Left lung (tissue), 10 donors: ENCODE results near the gene PRKAR2A. TPM values are rescaled to one million over a fixed set of nuclear protein-coding genes. Genes with fewer than 3 reads are reported as not detected.

Experiments
- ATAC-seq: fragments of 200-7000 bp; cut with Tn5 transposase; one replicate; pipeline ENCODE4 v1.9.1; 2020; ENCODE audit warnings: moderate library complexity
- DNase-seq, 4 donors: peaks; one replicate each; pipeline ENCODE4 v3.0.0-alpha.2; 2013 to 2020
- H3K27ac ChIP-seq, 2 donors: fragments of 200-600 bp; sonication (generic) in 1 of 2; one replicate each; pipeline versions ENCODE4 v1.5.0 to v1.8.0; 2020 to 2021
- H3K27me3 ChIP-seq, 2 donors: fragments of 200-600 bp; sonication (generic) in 1 of 2; one replicate each; pipeline versions ENCODE4 v1.5.0 to v1.8.0; 2020 to 2021
- H3K36me3 ChIP-seq, 2 donors: fragments of 200-600 bp; sonication (generic) in 1 of 2; one replicate each; pipeline versions ENCODE4 v1.5.0 to v1.8.0; 2020 to 2021
- H3K4me1 ChIP-seq, 2 donors: fragments of 200-600 bp; one replicate each; pipeline ENCODE4 v1.8.0; 2021
- H3K4me3 ChIP-seq, 2 donors: fragments of 200-600 bp; sonication (generic) in 1 of 2; one replicate each; pipeline versions ENCODE4 v1.5.0 to v1.8.0; 2020 to 2021; ENCODE audit warnings: mild to moderate bottlenecking in 1 of 2
- H3K9me3 ChIP-seq, 2 donors: fragments of 200-600 bp; sonication (generic) in 1 of 2; one replicate each; pipeline versions ENCODE4 v1.5.0 to v1.8.0; 2020 to 2021
- CTCF ChIP-seq, 2 donors: fragments of 200-600 bp; sonication (generic) in 1 of 2; IDR thresholded peaks; one replicate each; pipeline versions ENCODE4 v1.5.0 to v1.8.0; 2021; ENCODE audit warnings: antibody characterized with exemption in 2 of 2
- intact Hi-C, 2 donors: fragments of 100-400 bp; cut with DNase I; formaldehyde crosslinking; loops; one replicate each; pipeline versions ENCODE4 v1.11.2 to v1.14.2; 2022
- polyA plus RNA-seq, 6 donors: library from polyadenylated mRNA; unstranded; fragments of 120-200 nt; gene quantifications; one replicate each; pipeline ENCODE4 v1.2.1, GENCODE V29; 2013; ENCODE audit not compliant: insufficient read length in 6 of 6
- total RNA-seq, 2 donors: library from RNA; stranded (reverse); fragmentation: NEBNext Ultra II Directional; extraction: Animal tissue kit (Norgen Biotek cat#: 25700); gene quantifications; one replicate each; pipeline ENCODE4 v1.2.1, GENCODE V29; 2021
- donor health status: DM: no; HTN: yes; CAD: no.
- donor health status: DM: no; HTN: no; CAD: no.

PRKAR2A gene
- total and polyA plus RNA-seq, 8 donors = 29.4 to 58.1 (median 34.6) TPM

- Histone ChIP-seq H3K27ac (no peak overlapping the region), H3K4me3 (no peak overlapping the region), H3K4me1 (no peaks in the 10 kb centered on the region), H3K27me3 (no peaks in the 10 kb centered on the region), H3K36me3 (peaks cover 0 to 80% of the 10 kb centered on the region in 2 donors), H3K9me3 (no peaks in the 10 kb centered on the region)
- no peak for TF ChIP-seq CTCF (IDR thresholded peaks at IDR 0.05)
- no peak for DNase-seq
- intact Hi-C loops = no loop called here
- ATAC-seq = no peak
Measured at GRCh38 chr3:48885753-48886152, 38.1 kb upstream of the PRKAR2A start.

DNA sequence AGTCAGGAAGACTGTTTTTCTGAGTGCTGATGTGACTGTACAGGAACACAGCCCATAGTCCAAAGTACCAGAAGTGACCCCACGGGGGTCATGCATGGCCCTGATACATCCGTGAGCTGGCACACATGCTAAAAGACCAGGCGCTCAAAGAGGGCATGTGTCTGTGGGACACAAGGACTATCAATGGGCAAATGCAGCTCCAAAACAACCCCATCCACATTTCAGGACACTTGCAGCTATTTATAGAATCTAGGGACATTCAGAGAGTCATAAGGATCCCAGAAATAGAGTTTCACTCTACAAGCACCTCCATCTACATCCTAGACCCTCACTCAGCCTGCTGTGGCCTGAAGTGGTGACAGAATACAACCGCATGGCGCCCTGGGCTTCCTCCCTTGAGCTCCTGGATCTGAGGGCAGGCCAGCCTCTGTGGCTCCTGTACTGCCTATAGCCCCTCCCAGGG is 34.0 kb upstream of the PRKAR2A start:
- no peak overlapping the region for H3K4me3 ChIP-seq
- DNase-seq (no peak), ATAC-seq (no peak)
- no peaks in the 10 kb centered on the region for H3K27me3 ChIP-seq
- intact Hi-C loops = no loop called here
- peaks cover 0 to 81% of the 10 kb centered on the region in 2 donors for H3K36me3 ChIP-seq
- H3K9me3 ChIP-seq = no peaks in the 10 kb centered on the region
- H3K4me1 ChIP-seq = no peaks in the 10 kb centered on the region
- H3K27ac ChIP-seq = no peak overlapping the region
- no peak for TF ChIP-seq CTCF (IDR thresholded peaks at IDR 0.05)

DNA sequence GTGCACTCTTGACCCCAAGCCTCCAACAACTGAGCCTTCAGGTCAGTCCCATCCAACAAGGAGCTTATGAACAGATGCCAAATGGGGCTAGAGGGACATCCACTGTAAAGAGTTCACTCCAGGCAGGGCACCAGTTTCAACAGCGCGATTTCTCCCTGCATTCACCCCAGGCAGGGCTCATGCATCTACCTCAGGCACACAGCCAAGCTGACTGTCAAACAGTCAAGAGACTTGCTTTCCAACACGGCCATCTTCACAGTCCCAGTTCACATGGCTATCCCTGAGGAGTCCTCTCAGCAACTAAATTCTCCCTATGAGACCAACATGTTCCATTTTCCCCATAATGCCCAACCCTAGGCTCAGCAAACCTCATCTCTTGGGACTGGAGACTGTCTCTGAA is 33.3 kb upstream of the PRKAR2A start:
- no peak overlapping the region for H3K4me3 ChIP-seq
- no peaks in the 10 kb centered on the region for H3K27me3 ChIP-seq
- TF ChIP-seq CTCF (IDR thresholded peaks at IDR 0.05) = no peak
- H3K36me3 ChIP-seq = peaks cover 0 to 77% of the 10 kb centered on the region in 2 donors
- ATAC-seq (no peak), DNase-seq (no peak)
- H3K4me1 ChIP-seq = no peaks in the 10 kb centered on the region
- no peaks in the 10 kb centered on the region for H3K9me3 ChIP-seq
- intact Hi-C loops = no loop called here
- H3K27ac ChIP-seq = no peak overlapping the region

- Histone ChIP-seq H3K27ac (no peak overlapping the region), H3K4me1 (no peaks in the 10 kb centered on the region), H3K27me3 (no peaks in the 10 kb centered on the region), H3K9me3 (no peaks in the 10 kb centered on the region), H3K4me3 (no peak overlapping the region), H3K36me3 (peaks cover 0 to 80% of the 10 kb centered on the region in 2 donors)
- ATAC-seq (no peak), DNase-seq (peak in 1 of 4 donors; percentile 1)
- no peak for TF ChIP-seq CTCF (IDR thresholded peaks at IDR 0.05)
- intact Hi-C loops = no loop called here
Measured at GRCh38 chr3:48879994-48880377, 32.3 kb upstream of the PRKAR2A start.

DNA sequence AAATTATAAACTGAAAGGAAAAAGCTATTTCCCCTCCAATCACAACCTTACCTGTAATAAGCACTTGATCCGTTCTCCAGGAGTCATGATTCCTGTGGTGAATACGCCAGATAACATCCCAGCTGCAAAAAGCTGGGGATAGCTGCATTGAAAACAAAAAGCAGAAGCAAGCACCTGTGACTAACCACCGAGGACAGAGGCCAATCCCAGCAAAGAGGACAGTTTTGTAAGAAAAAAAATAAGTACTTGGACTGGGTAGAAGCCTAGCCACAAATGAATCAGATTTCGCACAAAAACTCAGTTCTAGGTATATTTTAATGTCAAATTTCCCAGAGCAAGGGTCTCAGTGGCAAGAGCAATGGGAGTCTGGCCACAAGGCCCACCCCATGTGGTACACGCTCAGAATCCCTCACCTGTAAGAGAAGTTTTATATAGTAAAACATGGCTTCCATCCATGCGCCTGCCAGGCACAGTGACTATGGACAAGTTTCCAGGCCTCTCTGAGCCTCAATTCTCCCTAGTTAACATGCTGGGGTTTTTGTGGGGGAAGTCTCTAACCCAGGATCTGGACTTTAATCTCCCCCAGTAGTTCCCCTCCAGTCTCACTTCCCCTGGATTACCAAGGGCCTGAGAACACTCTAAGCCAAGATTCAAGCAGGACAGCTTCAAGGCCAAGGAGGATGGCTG is 31.8 kb upstream of the PRKAR2A start:
- H3K4me3 ChIP-seq = no peak overlapping the region
- H3K9me3 ChIP-seq = no peaks in the 10 kb centered on the region
- no peak overlapping the region for H3K27ac ChIP-seq
- no peak for DNase-seq
- ATAC-seq = no peak
- no peak for TF ChIP-seq CTCF (IDR thresholded peaks at IDR 0.05)
- no peaks in the 10 kb centered on the region for H3K27me3 ChIP-seq
- intact Hi-C loops = no loop called here
- peaks cover 0 to 76% of the 10 kb centered on the region in 2 donors for H3K36me3 ChIP-seq
- no peaks in the 10 kb centered on the region for H3K4me1 ChIP-seq
